Measurements from ENCODE around the gene DLG2. TPM values are rescaled to one million over a fixed set of nuclear protein-coding genes. Genes with fewer than 3 reads are reported as not detected.

DLG2 gene
- total and polyA plus RNA-seq, 2 of the 4 experiments (the other 2 are of a cell fraction), result 0.31 to 0.36 TPM

GRCh38 chr11:83979593-83979992 is 1647.6 kb downstream of the DLG2 start:
- H2BK20ac ChIP-seq (ENCODE audit: low read depth, low read length), result no peak overlapping the region
- TF ChIP-seq SMC3 (IDR thresholded peaks at IDR 0.05; ENCODE audit: low read depth, low read length) (no peak), MAFK (IDR thresholded peaks at IDR 0.05; ENCODE audit: low read depth, low read length) (no peak), CTCF (conservative IDR thresholded peaks at IDR 0.05; ENCODE audit: low read depth, low read length) (no peak), CHD1 (IDR thresholded peaks at IDR 0.05; ENCODE audit: low read depth, low read length) (no peak), FOS (IDR thresholded peaks at IDR 0.05; ENCODE audit: low read depth, low read length) (no peak), BHLHE40 (IDR thresholded peaks at IDR 0.05; ENCODE audit: low read depth, low read length) (no peak), MXI1 (IDR thresholded peaks at IDR 0.05; ENCODE audit: borderline replicate concordance, low read depth, low read length) (no peak), RFX5 (IDR thresholded peaks at IDR 0.05; ENCODE audit: low read depth, low read length) (no peak), MAZ (IDR thresholded peaks at IDR 0.05; ENCODE audit: borderline replicate concordance, low read depth, low read length) (no peak), USF2 (IDR thresholded peaks at IDR 0.05; ENCODE audit: low read depth, low read length) (no peak)
- ChIA-PET POLR2A (ENCODE audit: unreplicated experiment) (no interaction called here), CTCF (no interaction called here)
- no peak overlapping the region for H3K18ac ChIP-seq (ENCODE audit: low read depth, low read length)
- no peak overlapping the region for H4K8ac ChIP-seq (ENCODE audit: low read depth in 2 of 2, low read length in 2 of 2)
- H4K91ac ChIP-seq (ENCODE audit: insufficient read depth, low read depth, low read length), result no peak overlapping the region
- no peaks in the 10 kb centered on the region for H3K79me1 ChIP-seq (ENCODE audit: low read depth in 1 of 2, low read length in 2 of 2)
- H4K5ac ChIP-seq (ENCODE audit: low read depth, low read length), result no peak overlapping the region
- no peak for ATAC-seq (ENCODE audit: low read depth)
- no peak overlapping the region for H2AFZ ChIP-seq (replicated peaks; ENCODE audit: low read length, poor library complexity)
- no peaks in the 10 kb centered on the region for H4K20me1 ChIP-seq (ENCODE audit: insufficient read depth, low read length)
- DNase-seq, result no peak
- H2BK120ac ChIP-seq (ENCODE audit: low read depth, low read length), result no peak overlapping the region
- in situ Hi-C loops (cut with MboI; ENCODE audit: low sequenced_read_pairs), result no loop called here
- no peak overlapping the region for H2AK9ac ChIP-seq (replicated peaks; ENCODE audit: low read depth, low read length, poor library complexity)
- no peak overlapping the region for H3K4ac ChIP-seq (ENCODE audit: low read depth, low read length)
- dilution Hi-C loops (cut with HindIII; ENCODE audit: low sequenced_read_pairs, unreplicated experiment), result no loop called here
- H3K4me1 ChIP-seq (ENCODE audit: control insufficient read depth, insufficient read depth, low read length), result no peaks in the 10 kb centered on the region
- H3K4me3 ChIP-seq (ENCODE audit: insufficient read depth, low read depth, low read length), result no peak overlapping the region
- BruUV-seq (replicated peaks), result no TSS peak
- H2AK5ac ChIP-seq (ENCODE audit: low read depth, low read length), result no peak overlapping the region
- no peaks in the 10 kb centered on the region for H3K9me1 ChIP-seq (ENCODE audit: insufficient read depth, low read length)
- no peak overlapping the region for H3K56ac ChIP-seq (ENCODE audit: extremely low read depth, insufficient read depth, low read length)
- intact Hi-C loops (cut with micrococcal nuclease), result no loop called here
- no peak overlapping the region for H2BK15ac ChIP-seq (ENCODE audit: low read depth, low read length)
- H3K36me3 ChIP-seq (ENCODE audit: control insufficient read depth, insufficient read depth, low read length), result no peaks in the 10 kb centered on the region
- no peaks in the 10 kb centered on the region for H3K27me3 ChIP-seq (ENCODE audit: control insufficient read depth, insufficient read depth, low read length)
- H2BK5ac ChIP-seq (ENCODE audit: low read depth, low read length, poor library complexity, severe bottlenecking), result no peak overlapping the region
- no peak overlapping the region for H3K4me2 ChIP-seq (ENCODE audit: low read depth, low read length)
- WGBS, 2 experiments (ENCODE audit: extremely low coverage in 2 of 2, insufficient read length in 1 of 2), result no CpG with 5 or more reads among the region's 1 CpG
- H3K23ac ChIP-seq (ENCODE audit: low read depth, low read length), result no peak overlapping the region
- H3K14ac ChIP-seq (replicated peaks; ENCODE audit: low read depth, low read length), result no peak overlapping the region
- no peak overlapping the region for H3K27ac ChIP-seq (ENCODE audit: insufficient read depth, low read length)
- no peak overlapping the region for H3K9ac ChIP-seq (ENCODE audit: low read depth, low read length)
- no peaks in the 10 kb centered on the region for H3K9me3 ChIP-seq (ENCODE audit: control insufficient read depth, insufficient read depth, low read length)

Measured in IMR-90 (cell line).